ENCODE results near the gene DNPEP. TPM values are rescaled to one million over a fixed set of nuclear protein-coding genes. Genes with fewer than 3 reads are reported as not detected.

The DNPEP gene
- total and polyA plus RNA-seq, 2 experiments from 2014 or later, result 49.2 to 67.9 TPM

DNA sequence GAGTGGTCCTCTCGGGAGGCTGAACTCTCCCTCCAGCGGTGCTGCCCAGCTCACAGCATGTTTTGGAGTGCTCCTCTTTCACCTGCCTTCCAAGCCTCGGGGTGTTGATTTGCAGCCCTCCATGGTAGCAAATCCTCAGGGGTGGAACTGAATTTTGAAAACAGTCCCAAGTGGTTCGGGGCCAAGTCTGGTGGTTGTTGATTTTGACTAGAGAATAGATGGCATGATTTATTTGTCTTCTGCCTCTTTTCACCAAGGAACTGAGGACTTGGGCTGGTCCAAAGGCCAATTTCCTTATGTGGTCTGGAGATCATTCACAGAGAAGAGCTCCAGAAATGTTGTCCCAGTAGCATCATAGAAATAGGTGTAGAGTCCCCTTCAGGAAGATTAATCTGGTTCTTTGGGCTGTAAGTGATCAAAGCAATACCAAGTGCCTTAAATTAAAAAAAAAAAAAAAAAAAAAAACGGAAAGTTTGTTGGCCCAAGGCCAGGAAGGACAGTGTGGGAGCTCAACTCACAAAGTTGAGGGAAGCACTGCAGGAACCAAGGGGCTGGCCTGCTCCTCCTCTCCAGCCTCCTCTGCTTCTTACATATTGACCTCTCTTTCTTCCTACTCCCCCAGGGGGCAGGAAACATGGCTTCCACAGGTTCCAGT is 28.0 kb upstream of the DNPEP start (continued):
- TF ChIP-seq, protein P1, sequence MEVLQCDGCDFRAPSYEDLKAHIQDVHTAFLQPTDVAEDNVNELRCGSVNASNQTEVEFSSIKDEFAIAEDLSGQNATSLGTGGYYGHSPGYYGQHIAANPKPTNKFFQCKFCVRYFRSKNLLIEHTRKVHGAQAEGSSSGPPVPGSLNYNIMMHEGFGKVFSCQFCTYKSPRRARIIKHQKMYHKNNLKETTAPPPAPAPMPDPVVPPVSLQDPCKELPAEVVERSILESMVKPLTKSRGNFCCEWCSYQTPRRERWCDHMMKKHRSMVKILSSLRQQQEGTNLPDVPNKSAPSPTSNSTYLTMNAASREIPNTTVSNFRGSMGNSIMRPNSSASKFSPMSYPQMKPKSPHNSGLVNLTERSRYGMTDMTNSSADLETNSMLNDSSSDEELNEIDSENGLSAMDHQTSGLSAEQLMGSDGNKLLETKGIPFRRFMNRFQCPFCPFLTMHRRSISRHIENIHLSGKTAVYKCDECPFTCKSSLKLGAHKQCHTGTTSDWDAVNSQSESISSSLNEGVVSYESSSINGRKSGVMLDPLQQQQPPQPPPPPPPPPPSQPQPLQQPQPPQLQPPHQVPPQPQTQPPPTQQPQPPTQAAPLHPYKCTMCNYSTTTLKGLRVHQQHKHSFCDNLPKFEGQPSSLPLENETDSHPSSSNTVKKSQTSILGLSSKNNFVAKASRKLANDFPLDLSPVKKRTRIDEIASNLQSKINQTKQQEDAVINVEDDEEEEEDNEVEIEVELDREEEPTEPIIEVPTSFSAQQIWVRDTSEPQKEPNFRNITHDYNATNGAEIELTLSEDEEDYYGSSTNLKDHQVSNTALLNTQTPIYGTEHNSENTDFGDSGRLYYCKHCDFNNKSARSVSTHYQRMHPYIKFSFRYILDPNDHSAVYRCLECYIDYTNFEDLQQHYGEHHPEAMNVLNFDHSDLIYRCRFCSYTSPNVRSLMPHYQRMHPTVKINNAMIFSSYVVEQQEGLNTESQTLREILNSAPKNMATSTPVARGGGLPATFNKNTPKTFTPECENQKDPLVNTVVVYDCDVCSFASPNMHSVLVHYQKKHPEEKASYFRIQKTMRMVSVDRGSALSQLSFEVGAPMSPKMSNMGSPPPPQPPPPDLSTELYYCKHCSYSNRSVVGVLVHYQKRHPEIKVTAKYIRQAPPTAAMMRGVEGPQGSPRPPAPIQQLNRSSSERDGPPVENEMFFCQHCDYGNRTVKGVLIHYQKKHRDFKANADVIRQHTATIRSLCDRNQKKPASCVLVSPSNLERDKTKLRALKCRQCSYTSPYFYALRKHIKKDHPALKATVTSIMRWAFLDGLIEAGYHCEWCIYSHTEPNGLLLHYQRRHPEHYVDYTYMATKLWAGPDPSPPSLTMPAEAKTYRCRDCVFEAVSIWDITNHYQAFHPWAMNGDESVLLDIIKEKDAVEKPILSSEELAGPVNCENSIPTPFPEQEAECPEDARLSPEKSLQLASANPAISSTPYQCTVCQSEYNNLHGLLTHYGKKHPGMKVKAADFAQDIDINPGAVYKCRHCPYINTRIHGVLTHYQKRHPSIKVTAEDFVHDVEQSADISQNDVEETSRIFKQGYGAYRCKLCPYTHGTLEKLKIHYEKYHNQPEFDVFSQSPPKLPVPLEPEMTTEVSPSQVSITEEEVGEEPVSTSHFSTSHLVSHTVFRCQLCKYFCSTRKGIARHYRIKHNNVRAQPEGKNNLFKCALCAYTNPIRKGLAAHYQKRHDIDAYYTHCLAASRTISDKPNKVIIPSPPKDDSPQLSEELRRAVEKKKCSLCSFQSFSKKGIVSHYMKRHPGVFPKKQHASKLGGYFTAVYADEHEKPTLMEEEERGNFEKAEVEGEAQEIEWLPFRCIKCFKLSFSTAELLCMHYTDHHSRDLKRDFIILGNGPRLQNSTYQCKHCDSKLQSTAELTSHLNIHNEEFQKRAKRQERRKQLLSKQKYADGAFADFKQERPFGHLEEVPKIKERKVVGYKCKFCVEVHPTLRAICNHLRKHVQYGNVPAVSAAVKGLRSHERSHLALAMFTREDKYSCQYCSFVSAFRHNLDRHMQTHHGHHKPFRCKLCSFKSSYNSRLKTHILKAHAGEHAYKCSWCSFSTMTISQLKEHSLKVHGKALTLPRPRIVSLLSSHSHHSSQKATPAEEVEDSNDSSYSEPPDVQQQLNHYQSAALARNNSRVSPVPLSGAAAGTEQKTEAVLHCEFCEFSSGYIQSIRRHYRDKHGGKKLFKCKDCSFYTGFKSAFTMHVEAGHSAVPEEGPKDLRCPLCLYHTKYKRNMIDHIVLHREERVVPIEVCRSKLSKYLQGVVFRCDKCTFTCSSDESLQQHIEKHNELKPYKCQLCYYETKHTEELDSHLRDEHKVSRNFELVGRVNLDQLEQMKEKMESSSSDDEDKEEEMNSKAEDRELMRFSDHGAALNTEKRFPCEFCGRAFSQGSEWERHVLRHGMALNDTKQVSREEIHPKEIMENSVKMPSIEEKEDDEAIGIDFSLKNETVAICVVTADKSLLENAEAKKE (CRISPR knock-in tag; IDR thresholded peaks at IDR 0.05), result no peak

DNA sequence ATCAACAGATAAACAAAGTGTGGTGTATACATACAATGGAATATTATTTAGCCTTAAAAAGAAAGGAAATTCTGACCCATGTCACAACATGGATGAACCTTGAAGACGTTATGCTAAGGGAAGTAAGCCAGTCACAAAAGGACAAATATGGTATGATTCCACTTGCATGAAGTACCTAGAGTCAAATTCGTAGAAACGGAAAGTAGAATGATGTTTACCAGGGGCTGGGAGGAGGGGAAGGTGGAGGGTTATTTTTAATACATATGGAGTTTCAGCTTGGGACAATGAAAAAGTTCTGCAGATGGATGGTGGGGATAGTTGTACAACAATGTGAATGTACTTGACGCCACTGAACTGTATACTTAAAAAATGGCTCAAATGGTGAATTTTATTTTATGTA is 27.1 kb upstream of the DNPEP start:
- Mint-ChIP-seq H3K4me1 (peaks cover 22% of the 10 kb centered on the region), H3K4me3 (no peak overlapping the region), H3K36me3 (ENCODE audit: low read depth) (no peaks in the 10 kb centered on the region), H3K9me3 (peaks cover 6% of the 10 kb centered on the region; the same call in 2 of the 3 replicates), H3K27ac (no peak overlapping the region), H3K27me3 (ENCODE audit: insufficient read depth, low read depth, poor library complexity) (peaks cover 33% of the 10 kb centered on the region)
- ATAC-seq, result no peak
- Histone ChIP-seq H3K27me3 (ENCODE audit: insufficient read depth) (peaks cover 30% of the 10 kb centered on the region), H3K4me1 (ENCODE audit: insufficient read depth) (peaks cover 28% of the 10 kb centered on the region), H3F3A (replicated peaks; ENCODE audit: low read depth) (0 out of 2 replicates have a peak, but pooled peaks cover 8% of the 10 kb centered on the region), H3K4me3 (no peak overlapping the region), H3K36me3 (ENCODE audit: insufficient read depth) (no peaks in the 10 kb centered on the region), H2AFZ (no peak overlapping the region), H3K79me2 (replicated peaks; ENCODE audit: insufficient read depth) (no peaks in the 10 kb centered on the region), H4K20me1 (replicated peaks; ENCODE audit: insufficient read depth) (no peaks in the 10 kb centered on the region), H3K27ac (ENCODE audit: low read depth) (no peak overlapping the region), H3K4me2 (no peak overlapping the region), H3K9me2 (ENCODE audit: insufficient read depth) (no peaks in the 10 kb centered on the region; the same call in 1 of the 2 replicates)
- no peak for DNase-seq (ENCODE audit: low spot score)
- TF ChIP-seq EZH2 (IDR thresholded peaks at IDR 0.05; ENCODE audit: low read depth, unreplicated experiment), result no peak
- TF ChIP-seq ZNF331 (CRISPR knock-in tag; IDR thresholded peaks at IDR 0.05; ENCODE audit: low read depth), result no peak
- TF ChIP-seq STAT1 (IDR thresholded peaks at IDR 0.05; ENCODE audit: unreplicated experiment), result no peak
- no peak for TF ChIP-seq EZH2phosphoT487 (IDR thresholded peaks at IDR 0.05; ENCODE audit: unreplicated experiment)
